ENCODE measurements around the gene TSPAN19. TPM values are rescaled to one million over a fixed set of nuclear protein-coding genes. Genes with fewer than 3 reads are reported as not detected.

Gene TSPAN19
- total RNA-seq, 4 donors from 2014 or later, result 0.17 to 0.49 TPM; not detected in 2

GRCh38 chr12:84969226-84969625 is 66.9 kb downstream of the TSPAN19 start:
- TF ChIP-seq CTCF (IDR thresholded peaks at IDR 0.05; ENCODE audit: low read depth), result no peak

Other genes with a start within 250 kb of the TSPAN19 start
- 1 to 10 TPM in 2 of 4 donors, under 1 TPM in 2; 0.19 to 8.3 (median 3.1) TPM for gene SLC6A15, start 123.5 kb downstream of the TSPAN19 start, total RNA-seq
- gene LRRIQ1, start 74 bp upstream of the TSPAN19 start, total RNA-seq, result under 1 TPM in 1 of 4 donors, not detected in 3; 0.44 TPM
- gene ALX1, start 243.9 kb upstream of the TSPAN19 start, total RNA-seq, result under 1 TPM in 1 of 4 donors, not detected in 3; 0.44 TPM